Pons (tissue), 1 donor: Measurements from ENCODE around the gene GBF1.

ENCODE experiments used
- DNase-seq: peaks from one replicate; pipeline ENCODE4 v3.0.0-alpha.2; 2016; ENCODE audit warnings: low spot score

Gene GBF1

DNA sequence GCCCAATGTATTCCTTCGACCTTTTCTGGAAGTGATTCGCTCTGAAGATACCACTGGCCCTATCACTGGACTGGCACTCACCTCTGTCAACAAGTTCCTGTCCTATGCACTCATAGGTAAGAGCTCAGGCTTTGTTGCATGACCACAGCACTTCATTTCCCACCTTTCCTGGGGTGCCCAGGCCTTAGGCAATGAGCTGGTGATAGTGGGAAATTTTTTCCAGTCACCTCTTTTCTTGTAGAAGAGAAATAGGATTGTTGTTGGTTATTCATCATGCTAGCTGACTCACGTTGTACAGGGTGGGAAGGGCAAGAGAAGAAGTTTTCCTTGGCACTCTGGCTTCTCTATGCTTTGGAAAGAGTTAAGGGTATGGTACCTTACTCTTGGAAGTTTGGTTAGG is 98.7 kb downstream of the GBF1 start:
- no peak for DNase-seq

DNA sequence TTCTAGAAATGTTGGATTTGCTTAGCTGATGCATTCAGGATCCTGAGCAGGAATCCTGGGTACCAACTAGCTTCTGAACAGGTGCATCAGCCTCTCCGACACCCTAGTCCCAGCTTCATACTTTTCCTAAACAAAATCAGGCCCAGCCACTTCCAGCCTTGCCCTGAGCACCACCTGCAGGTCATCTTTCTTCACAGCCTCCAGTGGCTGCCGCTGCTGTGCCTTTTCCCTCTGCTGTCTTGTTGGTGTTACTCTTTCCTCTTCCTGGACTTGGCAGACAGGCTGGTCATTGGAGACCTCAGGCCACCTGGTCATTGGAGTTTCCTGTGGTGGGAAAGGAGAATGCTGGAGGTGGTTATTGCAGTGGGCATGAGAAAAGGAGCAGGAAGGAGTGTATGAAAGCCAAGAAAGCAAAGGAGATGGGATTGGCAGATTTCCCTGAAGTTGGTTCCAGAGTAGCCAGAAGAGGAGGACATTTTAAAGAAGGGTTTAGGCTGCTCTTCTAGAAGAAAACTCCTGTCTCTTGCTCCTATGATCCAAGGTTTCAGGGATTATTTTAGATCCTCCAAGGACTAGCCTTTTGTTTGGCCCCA is 102.0 kb downstream of the GBF1 start:
- DNase-seq, result peak; percentile 17

DNA sequence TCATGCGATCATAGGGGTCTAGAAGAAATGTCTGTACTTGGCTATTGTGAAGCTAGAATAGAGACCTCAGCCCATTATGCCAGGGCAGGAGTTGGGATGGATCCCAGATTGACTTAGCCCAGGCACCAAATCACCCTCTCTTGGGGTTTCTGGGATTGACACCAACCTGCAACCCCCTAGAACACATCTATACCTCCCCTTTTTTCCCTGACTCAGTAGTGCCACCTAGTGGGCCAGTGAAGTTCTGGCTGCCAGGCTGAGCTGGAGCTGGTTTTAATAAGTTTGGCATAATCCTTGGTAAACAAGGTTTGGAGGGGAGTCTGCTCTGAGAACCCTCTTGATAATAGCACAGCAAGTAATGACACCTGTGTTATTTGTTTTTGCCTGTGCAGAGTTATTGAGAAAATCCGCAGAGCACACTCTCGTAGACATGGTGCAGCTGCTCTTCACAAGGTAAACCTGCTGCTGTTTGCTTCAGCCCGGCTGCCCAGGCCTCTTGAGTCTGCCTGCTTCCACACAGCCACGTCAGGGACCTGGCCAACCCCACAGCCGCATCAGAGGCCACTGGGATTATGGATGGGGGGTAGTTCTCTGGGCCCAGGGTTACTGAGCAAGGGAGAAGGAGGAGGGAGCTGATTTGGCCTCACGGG is 106.9 kb downstream of the GBF1 start:
- peak; percentile 49 for DNase-seq

DNA sequence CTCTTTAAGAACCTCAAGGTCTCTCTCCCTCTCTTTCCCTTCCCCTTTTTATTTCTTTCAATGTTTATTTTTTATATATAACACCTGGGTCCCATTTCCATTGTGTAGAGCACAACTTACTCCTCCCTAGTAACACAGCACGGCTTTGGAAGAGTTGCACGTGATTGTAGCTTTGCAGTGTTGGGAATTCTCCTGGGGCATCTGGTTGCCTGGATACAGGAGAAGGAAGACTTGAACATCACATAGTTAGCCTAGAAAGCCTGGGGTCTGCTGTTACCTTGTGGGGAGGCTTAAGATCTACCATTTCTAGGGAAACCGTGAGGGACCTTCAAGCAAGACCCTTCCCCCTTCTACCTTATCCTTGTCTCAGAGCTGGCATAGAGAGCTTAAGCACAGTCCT is 109.1 kb downstream of the GBF1 start:
- no peak for DNase-seq

DNA sequence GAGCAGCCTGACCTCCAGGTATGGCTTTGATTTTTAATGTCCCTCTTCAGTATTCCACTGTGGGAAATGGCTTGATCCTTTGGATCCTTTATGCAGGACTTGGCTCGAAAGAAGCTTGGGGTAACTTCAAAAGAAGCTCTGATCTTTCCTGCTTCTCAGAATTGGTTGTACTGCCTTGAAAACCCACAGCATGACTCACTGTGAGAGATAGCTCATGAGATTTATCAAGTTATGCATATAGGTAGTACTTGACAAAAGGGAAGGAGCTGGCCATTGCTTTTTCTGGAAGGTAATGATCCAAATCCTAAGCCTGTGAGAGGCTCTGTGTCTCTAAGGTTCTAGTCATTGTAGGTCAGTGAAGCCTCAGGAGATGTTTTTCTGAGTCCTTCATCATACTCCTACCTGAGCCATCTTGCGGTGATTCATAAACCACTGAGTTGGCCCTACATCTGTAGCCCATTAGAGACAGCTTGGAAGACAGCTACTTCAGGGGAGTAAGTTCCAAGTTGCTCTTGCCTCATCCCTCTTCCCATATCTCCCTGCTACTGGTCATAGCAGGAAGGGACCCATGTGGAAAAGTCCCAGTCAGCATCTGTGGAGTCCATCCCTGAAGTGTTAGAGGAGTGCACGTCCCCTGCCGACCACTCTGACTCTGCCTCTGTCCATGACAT is 113.5 kb downstream of the GBF1 start:
- DNase-seq, result no peak

DNA sequence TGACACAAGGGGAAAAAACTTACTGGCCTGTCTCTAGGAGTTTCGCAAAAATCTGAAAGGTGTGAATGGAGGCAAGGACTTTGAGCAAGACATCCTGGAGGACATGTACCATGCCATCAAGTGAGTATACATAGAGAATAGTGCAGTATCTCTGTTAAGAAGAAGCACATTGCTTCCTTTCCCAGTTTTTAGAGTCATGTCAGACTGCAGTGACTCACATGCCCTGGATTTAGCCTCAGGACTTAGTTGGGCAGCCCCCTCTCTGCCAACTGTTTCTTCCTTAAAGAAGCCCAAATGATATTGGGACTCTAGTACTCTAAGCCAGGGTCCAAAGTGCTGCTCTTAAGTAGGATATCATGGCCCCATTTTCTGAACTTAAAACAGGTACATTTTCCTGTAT is 122.1 kb downstream of the GBF1 start:
- DNase-seq, result no peak

DNA sequence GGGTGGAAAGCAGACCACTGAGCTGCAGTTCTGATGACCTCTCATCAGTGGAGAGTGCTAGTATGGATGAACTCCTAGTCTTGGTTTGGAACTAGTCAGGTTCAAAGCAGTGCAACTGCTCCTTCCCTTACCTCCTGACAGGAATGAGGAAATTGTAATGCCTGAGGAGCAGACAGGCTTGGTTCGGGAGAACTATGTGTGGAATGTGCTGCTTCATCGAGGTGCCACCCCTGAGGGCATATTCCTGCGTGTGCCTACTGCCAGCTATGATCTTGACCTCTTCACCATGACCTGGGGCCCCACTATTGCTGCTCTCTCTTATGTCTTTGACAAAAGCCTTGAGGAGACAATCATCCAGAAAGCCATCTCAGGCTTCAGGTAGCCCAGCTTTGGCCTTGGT is 122.7 kb downstream of the GBF1 start:
- no peak for DNase-seq

DNA sequence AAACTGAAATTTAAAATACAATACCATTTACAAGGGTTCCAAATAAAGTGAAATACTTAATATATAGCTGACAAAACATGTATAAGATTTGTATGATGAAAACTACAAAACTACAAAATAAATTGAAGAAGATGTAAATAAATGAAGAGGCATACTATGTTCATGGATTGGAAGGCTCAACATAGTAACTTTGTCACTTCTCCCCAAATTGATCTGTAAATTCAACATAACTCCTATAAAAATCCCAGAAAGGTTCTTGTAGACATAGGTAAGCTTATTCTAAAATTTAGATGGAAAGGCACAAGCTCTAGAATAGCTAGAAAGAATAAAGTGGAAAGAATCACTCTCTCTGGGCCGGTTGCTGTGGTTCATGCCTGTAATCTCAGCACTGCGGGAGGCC is 126.0 kb downstream of the GBF1 start:
- no peak for DNase-seq

DNA sequence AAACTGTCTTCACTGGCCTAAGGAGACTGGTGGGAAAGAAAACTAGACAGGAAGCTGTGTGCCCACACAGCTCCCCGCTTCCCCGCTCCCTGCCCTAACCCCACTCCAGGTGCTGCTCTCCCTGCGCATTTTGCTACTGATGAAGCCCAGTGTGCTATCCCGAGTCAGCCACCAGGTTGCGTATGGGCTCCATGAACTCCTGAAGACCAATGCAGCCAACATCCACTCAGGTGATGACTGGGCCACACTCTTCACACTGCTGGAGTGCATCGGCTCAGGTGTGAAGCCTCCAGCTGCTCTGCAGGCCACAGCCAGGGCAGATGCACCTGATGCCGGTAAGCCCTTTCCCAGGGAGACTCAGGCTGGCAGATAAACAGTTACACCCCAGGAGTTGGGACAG is 129.9 kb downstream of the GBF1 start:
- DNase-seq, result no peak

DNA sequence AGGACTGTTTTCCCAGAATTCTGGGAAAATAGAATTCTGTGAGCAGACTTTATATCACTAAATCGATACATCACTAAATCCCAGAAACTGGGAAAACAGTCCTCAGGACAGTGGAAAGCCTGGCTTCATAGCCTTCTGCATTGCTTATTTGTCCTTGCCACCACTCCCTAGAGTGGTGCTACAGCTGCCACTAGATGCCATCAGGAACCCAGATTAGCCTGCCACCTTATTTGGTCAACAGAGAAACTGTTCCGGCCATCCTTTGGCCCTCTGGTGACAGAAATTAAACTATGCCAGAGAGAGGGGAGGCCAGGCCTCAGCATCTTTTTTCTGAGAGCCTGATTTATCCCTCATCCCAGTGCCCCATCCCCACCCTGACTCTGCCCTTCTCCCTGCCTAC is 130.5 kb downstream of the GBF1 start:
- DNase-seq, result no peak

DNA sequence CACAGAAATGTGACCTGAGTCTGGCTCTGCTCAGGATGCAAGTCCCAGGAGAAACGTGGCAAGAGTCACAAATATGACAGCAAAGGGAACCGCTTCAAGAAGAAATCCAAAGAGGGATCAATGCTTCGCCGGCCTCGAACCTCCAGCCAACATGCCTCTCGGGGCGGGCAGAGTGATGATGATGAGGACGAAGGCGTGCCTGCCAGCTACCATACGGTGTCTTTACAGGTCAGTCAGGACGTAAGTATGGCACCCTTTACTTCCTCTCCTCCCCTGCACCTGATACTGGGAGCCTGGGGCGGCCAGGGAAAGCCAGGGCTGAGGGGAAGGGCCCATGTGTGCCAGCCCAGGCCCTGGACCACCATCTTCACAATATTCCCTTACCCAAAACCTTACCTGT is 131.6 kb downstream of the GBF1 start:
- no peak for DNase-seq

DNA sequence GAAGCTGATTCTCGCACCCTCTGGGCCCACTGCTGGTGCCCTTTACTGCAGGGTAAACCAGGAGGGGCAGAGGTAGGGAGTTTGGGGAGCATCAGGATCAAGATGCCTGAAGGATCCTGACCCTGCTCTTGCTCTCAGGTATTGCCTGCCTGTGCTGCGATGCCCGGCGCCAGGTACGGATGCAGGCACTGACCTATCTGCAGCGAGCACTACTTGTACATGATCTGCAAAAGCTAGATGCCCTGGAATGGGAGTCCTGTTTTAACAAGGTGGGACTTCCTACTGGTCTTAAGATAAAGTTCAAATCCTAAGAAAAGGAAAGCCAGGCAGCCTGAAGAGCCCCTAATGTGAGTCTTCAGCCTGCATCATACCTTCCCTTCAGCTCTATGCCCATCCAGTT is 134.1 kb downstream of the GBF1 start:
- DNase-seq, result no peak

DNA sequence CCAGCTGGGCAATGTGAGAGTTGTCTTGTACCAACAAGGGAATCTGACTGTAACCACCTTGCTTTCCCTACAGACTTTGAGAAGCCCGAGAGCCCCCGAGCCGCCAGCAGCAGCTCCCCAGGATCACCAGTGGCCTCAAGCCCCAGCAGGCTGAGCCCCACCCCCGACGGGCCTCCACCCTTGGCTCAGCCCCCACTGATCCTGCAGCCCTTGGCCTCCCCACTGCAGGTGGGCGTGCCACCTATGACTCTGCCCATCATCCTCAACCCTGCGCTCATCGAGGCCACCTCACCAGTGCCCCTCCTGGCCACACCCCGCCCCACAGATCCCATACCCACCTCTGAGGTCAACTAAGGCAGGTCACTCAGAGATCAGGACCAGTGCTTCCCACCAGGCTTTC is 136.7 kb downstream of the GBF1 start:
- no peak for DNase-seq

DNA sequence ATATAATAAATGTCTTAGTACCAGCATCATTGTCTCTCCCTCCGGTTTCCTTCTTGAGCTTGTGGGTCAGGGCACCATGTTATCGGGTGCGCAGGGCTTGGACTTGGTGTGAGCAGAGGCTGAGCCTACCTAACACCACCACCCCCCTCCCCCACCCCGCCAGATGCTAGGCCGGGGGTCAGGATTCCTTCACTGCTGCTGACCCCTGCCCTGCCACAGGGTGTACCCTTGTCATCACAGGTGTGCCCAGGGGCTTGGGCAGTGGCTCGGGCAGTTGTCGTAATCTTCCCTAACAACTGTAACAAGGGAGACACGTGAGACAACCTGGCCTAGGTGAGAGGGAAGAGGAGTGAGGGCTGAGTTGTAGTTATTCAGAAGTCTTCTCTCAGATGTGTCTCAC is 137.5 kb downstream of the GBF1 start:
- DNase-seq, result no peak

DNA sequence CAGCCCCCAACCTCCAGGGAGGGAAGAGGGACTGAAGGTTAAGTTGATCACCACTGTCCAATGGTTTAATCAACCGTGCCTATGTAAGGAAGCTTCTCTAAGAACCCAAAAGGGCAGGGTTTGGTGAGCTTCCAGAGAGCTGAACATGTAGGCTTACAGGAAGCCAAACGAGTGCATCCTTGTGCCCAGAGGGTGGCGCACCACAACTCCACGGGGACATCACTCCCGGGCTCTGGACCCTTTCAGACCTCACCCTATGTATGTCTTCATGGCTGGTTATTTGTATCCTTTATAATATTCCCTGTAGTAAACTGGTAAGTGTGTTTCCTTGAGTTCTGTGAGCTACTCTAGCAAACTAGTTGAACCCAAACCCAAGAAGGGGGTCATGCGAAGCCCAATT is 138.7 kb downstream of the GBF1 start:
- DNase-seq, result no peak

DNA sequence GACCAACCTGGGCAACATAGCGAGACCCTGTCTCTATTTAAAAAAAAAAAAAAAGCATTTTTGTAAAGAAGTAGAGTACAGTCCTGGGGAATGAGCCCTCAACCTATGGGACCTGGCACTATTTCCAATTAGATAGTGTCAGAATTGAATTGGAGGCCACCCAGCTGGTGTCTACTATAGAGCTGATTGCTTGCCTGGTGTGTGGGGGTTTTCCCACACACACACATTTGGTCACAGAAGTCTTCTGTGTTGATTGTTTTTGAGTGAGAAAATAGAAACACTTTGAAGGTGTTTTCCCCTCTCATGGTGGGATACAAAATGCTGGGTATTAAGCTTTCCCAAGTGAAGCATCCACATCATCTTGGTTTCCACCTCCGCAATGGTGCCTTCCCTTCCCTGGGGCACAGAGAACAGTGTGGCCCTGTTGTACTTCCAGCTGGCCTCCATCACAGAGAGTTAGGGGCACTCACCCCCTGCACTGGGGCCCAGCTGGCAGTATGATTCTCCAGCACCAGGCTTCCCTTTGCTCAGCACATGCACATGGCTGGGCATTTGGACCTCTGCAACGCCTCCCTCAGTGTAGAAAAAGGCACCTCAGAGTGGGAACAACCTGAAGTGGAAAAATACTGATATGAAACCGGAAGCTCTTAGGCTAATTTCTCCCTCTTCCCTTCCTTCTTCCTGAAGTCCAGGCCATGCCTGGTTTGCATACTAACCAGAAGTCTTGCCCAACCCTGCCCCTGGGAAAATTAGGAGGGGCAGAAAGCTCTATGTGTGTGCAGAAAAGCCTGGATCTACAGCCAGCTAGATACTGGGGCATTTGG is 139.5 kb downstream of the GBF1 start:
- DNase-seq, result no peak

DNA sequence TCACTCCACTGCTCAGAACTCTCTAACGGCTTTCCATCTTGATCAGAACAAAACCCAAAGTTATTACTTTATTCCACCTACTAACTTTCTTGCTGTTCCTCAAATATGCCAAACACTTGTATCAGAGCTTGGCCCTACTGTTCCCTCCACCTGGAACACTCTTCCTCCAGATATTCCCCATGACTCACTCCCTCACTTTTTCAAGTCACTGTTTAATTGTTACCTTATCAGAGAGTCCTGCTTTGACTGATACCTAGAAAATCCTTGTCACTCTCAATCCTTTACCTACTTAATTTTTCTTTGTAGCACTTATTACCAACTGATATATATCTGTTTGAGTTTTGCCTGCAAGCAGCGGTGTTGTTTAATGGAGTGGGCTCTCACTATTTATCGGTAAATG is 144.6 kb downstream of the GBF1 start:
- no peak for DNase-seq

DNA sequence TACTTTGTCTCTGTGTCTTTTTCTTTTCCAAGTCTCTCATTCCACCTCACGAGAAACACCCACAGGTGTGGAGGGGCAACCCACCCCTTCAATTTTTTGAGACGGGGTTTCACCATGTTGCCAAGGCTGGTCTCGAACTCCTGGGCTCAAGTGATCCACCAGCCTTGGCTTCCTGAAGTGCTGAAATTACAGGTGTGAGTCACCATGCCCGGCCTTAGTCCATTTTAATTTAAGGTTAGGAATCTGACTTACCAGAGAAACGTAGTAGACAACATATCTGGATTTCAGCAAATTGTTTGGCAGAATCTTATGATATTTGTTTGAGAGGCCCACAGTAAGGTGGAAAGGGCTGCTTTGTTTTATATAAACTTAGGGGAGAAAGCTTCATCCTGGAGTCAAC is 147.0 kb downstream of the GBF1 start:
- no peak for DNase-seq

DNA sequence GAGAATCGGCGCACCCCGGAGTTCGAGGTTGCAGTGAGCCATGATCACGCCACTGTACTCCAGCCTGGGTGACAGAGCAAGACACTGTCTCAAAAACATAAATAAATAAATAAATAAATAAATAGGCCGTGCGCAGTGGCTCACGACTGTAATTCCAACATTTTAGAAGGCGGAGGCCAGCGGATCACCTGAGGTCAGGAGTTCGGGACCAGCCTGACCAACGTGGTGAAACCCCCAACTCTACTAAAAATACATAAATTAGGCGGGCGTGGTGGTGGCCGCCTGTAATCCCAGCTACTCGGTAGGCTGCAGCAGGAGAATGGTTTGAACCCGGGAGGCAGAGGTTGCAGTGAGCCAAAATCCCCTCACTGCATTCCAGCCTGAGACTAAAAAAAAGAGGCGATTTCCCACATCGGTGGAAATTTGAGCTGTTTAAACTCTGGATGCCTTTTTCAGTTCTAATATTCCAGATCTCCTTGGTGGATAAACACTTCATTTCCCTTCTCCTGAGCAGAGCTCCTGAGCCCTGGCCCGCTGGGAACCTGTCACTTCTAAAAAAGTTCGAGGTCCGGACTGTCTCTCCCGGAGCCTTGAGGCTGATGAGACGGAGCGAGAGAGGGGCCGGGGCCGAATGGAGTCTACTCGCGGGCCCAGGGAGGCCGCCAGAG is 148.2 kb downstream of the GBF1 start:
- DNase-seq, result no peak

DNA sequence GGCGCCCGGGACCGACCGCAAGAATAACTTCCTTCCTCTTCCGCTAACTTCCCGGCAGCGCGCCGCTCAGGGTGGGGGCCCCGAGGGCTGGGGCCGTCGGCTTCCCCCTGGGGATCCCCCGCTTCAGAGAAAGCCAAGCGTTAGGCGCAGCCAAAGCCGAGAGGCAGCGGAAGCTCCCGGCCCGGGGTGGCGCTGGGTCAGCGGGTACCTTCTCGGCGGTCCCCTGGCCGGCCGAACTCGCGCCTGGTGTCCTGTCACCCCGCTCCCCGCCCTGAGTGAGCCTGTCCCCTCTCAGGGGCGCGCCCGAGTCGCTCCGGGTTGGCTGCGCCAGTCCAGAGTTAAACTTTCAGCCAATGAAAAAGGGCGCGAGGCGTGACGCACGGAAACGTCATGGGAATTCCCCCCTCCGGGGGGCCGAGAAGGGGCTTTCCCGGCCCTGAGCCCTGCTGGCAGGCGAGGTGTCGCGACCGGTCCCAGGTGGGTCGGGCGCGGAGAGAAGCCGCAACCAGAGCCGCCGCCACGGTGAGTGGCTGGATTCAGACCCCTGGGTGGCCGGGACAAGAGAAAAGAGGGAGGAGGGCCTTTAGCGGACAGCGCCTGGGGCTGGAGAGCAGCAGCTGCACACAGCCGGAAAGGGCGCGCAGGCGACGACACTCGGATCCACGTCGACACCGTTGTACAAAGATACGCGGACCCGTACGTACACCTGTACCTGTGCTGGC is 148.9 kb downstream of the GBF1 start:
- peak; percentile 85 for DNase-seq

DNA sequence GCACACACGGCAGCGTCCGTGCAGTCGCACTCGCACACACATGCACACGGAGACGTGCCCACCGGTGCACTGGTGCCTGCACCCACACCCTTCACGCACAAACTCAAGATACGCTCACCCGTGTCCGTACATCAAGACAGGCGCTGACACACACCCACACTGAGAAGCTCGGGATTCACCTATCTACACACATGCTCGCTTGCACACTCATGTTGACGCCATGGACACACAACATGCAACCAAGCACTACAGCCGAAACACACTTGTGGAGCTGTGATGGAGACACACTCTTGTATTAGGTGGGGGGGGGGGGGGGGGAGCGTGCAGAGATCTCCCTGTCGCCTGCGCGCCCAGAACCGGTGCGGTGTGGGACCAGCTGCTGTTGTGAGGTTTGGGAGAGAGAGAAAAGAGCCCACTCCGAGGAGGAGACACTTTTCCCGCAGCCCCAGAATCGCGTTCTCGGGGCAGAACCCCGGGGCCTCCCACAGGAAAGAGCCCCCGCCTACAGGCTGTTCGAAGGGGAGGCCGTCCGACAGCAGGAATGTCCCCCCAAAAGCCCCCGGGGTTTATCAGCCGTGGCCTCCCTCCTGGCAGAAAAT is 149.6 kb downstream of the GBF1 start:
- no peak for DNase-seq
